Measurements from ENCODE around the gene OR10A5. TPM values are rescaled to one million over a fixed set of nuclear protein-coding genes. Genes with fewer than 3 reads are reported as not detected.

The OR10A5 gene
- total and polyA plus RNA-seq, 2 of the 13 experiments (the other 11 are each of a cell fraction or from before 2014, with no cell fraction given), result not detected

DNA sequence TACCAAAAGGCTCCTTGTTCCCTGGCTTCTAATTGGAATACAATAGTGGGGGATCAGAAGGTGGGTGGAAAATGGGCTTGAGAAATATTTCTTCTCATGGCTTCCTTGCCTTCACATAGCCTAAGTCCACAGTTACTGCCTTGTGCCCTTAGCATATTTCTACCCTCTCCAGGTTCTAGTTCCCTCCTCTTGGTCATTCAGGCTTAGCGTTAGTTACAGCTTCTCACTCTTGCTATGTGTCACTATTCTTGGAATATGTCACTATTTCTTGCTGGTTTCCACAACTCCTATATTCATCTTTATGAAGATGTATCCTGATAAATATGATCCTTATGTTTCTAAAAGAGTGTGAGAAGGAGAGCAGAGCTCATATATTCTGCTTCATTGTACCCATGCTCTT lies 44.4 kb downstream of the OR10A5 start:
- Histone ChIP-seq H3K9ac (ENCODE audit: insufficient read depth, low read depth, low read length) (no peak overlapping the region), H3K79me2 (ENCODE audit: insufficient read depth, low read length) (no peaks in the 10 kb centered on the region), H4K20me1 (ENCODE audit: insufficient read depth, low read length) (no peaks in the 10 kb centered on the region), H3K4me3 (replicated peaks in 1 of 3; ENCODE audit: insufficient read depth in 1 of 3, low read depth in 2 of 3, low read length in 3 of 3) (no peak overlapping the region), H3K4me1 (ENCODE audit: insufficient read depth, low read length) (no peaks in the 10 kb centered on the region), H2AFZ (ENCODE audit: low read length) (no peak overlapping the region), H3K9me3 (ENCODE audit: low read length) (no peaks in the 10 kb centered on the region), H3K4me2 (ENCODE audit: low read depth, low read length) (no peak overlapping the region), H3K27me3 (ENCODE audit: control insufficient read depth in 1 of 2, insufficient read depth in 2 of 2, low read length in 2 of 2) (no peaks in the 10 kb centered on the region), H3K36me3 (replicated peaks in 1 of 2; ENCODE audit: control insufficient read depth in 1 of 2, insufficient read depth in 2 of 2, low read length in 2 of 2) (no peaks in the 10 kb centered on the region), H3K27ac (ENCODE audit: extremely low read length, insufficient read depth, low read length) (no peak overlapping the region)
- FAIRE-seq (no peak), ATAC-seq (no peak), DNase-seq (ENCODE audit: low spot score) (no peak)
- TF ChIP-seq, protein P1, sequence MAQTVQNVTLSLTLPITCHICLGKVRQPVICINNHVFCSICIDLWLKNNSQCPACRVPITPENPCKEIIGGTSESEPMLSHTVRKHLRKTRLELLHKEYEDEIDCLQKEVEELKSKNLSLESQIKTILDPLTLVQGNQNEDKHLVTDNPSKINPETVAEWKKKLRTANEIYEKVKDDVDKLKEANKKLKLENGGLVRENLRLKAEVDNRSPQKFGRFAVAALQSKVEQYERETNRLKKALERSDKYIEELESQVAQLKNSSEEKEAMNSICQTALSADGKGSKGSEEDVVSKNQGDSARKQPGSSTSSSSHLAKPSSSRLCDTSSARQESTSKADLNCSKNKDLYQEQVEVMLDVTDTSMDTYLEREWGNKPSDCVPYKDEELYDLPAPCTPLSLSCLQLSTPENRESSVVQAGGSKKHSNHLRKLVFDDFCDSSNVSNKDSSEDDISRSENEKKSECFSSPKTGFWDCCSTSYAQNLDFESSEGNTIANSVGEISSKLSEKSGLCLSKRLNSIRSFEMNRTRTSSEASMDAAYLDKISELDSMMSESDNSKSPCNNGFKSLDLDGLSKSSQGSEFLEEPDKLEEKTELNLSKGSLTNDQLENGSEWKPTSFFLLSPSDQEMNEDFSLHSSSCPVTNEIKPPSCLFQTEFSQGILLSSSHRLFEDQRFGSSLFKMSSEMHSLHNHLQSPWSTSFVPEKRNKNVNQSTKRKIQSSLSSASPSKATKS (CRISPR knock-in tag; IDR thresholded peaks at IDR 0.05), result no peak
- intact Hi-C loops (cut with micrococcal nuclease; ENCODE audit: unreplicated experiment), result no loop called here
- BruUV-seq (replicated peaks), result no TSS peak
- in situ Hi-C loops (cut with HindIII; ENCODE audit: extremely low pct_ligation_motif_present, low pct_unique_long_range_greater_than_20kb), result no loop called here
- POLR2A ChIA-PET, result no interaction called here
- WGBS (ENCODE audit: low lambda C conversion rate), result 0% methylated on average over 1 of the region's 1 CpG
- CTCF ChIA-PET (ENCODE audit: low intra/inter-chr PET ratio, low total read pairs), result no interaction called here

DNA sequence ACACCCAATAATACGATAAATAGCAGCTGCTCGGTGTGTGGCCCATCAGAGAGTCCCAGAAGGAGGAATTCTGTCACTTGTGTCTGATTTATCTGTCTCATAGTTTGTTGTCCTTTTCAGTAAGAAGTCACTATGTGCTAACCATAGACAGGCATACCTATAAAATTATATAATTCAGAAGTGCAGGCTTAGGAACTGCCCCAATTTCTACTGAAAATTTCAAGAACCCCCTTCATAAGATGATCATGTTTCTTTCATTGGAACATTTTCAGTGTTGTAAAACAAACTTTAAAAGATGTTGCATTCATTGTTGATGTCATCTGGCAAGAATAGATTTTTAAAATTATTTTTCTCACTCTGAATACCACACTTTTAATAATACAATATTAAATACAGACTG lies 46.9 kb downstream of the OR10A5 start, which contains the start of gene OR2D2:
Gene OR2D2, minus strand, starts transcription at position 101 of the 400 bp plus-strand sequence. Its CDS starts 0 bp downstream, at position 101.
- FAIRE-seq, result no peak
- intact Hi-C loops (cut with micrococcal nuclease; ENCODE audit: unreplicated experiment), result no loop called here
- TF ChIP-seq, protein P2, sequence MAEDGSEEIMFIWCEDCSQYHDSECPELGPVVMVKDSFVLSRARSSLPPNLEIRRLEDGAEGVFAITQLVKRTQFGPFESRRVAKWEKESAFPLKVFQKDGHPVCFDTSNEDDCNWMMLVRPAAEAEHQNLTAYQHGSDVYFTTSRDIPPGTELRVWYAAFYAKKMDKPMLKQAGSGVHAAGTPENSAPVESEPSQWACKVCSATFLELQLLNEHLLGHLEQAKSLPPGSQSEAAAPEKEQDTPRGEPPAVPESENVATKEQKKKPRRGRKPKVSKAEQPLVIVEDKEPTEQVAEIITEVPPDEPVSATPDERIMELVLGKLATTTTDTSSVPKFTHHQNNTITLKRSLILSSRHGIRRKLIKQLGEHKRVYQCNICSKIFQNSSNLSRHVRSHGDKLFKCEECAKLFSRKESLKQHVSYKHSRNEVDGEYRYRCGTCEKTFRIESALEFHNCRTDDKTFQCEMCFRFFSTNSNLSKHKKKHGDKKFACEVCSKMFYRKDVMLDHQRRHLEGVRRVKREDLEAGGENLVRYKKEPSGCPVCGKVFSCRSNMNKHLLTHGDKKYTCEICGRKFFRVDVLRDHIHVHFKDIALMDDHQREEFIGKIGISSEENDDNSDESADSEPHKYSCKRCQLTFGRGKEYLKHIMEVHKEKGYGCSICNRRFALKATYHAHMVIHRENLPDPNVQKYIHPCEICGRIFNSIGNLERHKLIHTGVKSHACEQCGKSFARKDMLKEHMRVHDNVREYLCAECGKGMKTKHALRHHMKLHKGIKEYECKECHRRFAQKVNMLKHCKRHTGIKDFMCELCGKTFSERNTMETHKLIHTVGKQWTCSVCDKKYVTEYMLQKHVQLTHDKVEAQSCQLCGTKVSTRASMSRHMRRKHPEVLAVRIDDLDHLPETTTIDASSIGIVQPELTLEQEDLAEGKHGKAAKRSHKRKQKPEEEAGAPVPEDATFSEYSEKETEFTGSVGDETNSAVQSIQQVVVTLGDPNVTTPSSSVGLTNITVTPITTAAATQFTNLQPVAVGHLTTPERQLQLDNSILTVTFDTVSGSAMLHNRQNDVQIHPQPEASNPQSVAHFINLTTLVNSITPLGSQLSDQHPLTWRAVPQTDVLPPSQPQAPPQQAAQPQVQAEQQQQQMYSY (CRISPR knock-in tag; IDR thresholded peaks at IDR 0.05), result no peak
- no peak for TF ChIP-seq ZNF773 (CRISPR knock-in tag; IDR thresholded peaks at IDR 0.05; ENCODE audit: borderline replicate concordance)
- no peak for TF ChIP-seq WIZ (CRISPR knock-in tag; IDR thresholded peaks at IDR 0.05)
- no peak for TF ChIP-seq CEBPG (CRISPR knock-in tag; IDR thresholded peaks at IDR 0.05)
- no peak for TF ChIP-seq ZNF501 (CRISPR knock-in tag; IDR thresholded peaks at IDR 0.05)
- no peak for TF ChIP-seq ZIK1 (CRISPR knock-in tag; IDR thresholded peaks at IDR 0.05; ENCODE audit: borderline replicate concordance, low read depth)
- TF ChIP-seq ZNF878 (CRISPR knock-in tag; IDR thresholded peaks at IDR 0.05), result no peak
- TF ChIP-seq, protein P3, sequence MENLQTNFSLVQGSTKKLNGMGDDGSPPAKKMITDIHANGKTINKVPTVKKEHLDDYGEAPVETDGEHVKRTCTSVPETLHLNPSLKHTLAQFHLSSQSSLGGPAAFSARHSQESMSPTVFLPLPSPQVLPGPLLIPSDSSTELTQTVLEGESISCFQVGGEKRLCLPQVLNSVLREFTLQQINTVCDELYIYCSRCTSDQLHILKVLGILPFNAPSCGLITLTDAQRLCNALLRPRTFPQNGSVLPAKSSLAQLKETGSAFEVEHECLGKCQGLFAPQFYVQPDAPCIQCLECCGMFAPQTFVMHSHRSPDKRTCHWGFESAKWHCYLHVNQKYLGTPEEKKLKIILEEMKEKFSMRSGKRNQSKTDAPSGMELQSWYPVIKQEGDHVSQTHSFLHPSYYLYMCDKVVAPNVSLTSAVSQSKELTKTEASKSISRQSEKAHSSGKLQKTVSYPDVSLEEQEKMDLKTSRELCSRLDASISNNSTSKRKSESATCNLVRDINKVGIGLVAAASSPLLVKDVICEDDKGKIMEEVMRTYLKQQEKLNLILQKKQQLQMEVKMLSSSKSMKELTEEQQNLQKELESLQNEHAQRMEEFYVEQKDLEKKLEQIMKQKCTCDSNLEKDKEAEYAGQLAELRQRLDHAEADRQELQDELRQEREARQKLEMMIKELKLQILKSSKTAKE (CRISPR knock-in tag; IDR thresholded peaks at IDR 0.05; ENCODE audit: borderline replicate concordance), result no peak
- TF ChIP-seq MXD4 (CRISPR knock-in tag; IDR thresholded peaks at IDR 0.05), result no peak
- no peak for TF ChIP-seq ETV5 (CRISPR knock-in tag; IDR thresholded peaks at IDR 0.05; ENCODE audit: borderline replicate concordance)

More for the DNA sequence above, 46.9 kb downstream of the OR10A5 start, which contains the start of gene OR2D2:
- ChIA-PET POLR2A (no interaction called here), CTCF (ENCODE audit: low intra/inter-chr PET ratio, low total read pairs) (no interaction called here)
- H3K4me3 ChIP-seq (replicated peaks in 1 of 3; ENCODE audit: insufficient read depth in 1 of 3, low read depth in 2 of 3, low read length in 3 of 3), result no peak within 1 kb of the TSS
- DNase-seq (ENCODE audit: low spot score), result no peak
- in situ Hi-C loops (cut with HindIII; ENCODE audit: extremely low pct_ligation_motif_present, low pct_unique_long_range_greater_than_20kb), result no loop called here
- no peak within 1 kb of the TSS for H3K9ac ChIP-seq (ENCODE audit: insufficient read depth, low read depth, low read length)
- H3K27me3 ChIP-seq (ENCODE audit: control insufficient read depth in 1 of 2, insufficient read depth in 2 of 2, low read length in 2 of 2), result no peaks in the 10 kb centered on the region
- H3K4me2 ChIP-seq (ENCODE audit: low read depth, low read length), result no peak within 1 kb of the TSS
- no peak within 1 kb of the TSS for H2AFZ ChIP-seq (ENCODE audit: low read length)
- no peaks in the 10 kb centered on the region for H4K20me1 ChIP-seq (ENCODE audit: insufficient read depth, low read length)
- no peak within 1 kb of the TSS for H3K27ac ChIP-seq (ENCODE audit: extremely low read length, insufficient read depth, low read length)
- WGBS (ENCODE audit: low lambda C conversion rate), result 0% methylated on average over 2 of the region's 2 CpGs
- H3K36me3 ChIP-seq (replicated peaks in 1 of 2; ENCODE audit: control insufficient read depth in 1 of 2, insufficient read depth in 2 of 2, low read length in 2 of 2), result no peaks in the 10 kb centered on the region
- ATAC-seq, result no peak
- BruUV-seq (replicated peaks), result no TSS peak
- H3K79me2 ChIP-seq (ENCODE audit: insufficient read depth, low read length), result no peaks in the 10 kb centered on the region
- no peaks in the 10 kb centered on the region for H3K9me3 ChIP-seq (ENCODE audit: low read length)
- H3K4me1 ChIP-seq (ENCODE audit: insufficient read depth, low read length), result no peaks in the 10 kb centered on the region

Measured in HepG2 (cell line).